Measurements from ENCODE around the gene UMODL1. TPM values are rescaled to one million over a fixed set of nuclear protein-coding genes. Genes with fewer than 3 reads are reported as not detected.

UMODL1 gene
- total and polyA plus RNA-seq, 9 donors: 0.01 to 2.2 (median 0.24) TPM; not detected in 5

DNA sequence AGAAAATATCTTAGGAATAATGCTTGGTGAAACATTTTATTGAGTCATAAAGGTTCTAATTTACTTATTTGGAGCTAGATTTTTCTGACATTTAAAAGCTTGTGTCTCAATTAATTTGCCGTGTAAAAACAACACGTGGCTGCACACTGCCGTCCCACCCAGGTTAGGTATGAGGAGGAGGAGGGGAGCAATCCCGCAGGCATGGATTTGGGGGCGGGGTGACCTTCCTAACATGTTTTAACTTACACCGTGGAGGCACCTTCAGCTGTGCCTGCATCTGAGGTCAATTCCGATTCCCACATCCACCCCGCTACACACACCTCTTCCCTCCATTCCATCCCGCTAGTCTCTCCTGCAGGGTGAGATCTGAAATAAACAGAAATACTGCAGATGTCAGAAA, 28.5 kb upstream of the UMODL1 start:
- no peaks in the 10 kb centered on the region for H3K27me3 ChIP-seq
- H3K4me1 ChIP-seq (ENCODE audit: insufficient read depth): peaks cover 10% of the 10 kb centered on the region
- DNase-seq: no peak
- 57 to 64% (median 60%) methylated on average over 9 of the region's 9 CpGs for WGBS, 3 donors
- H3K9me3 ChIP-seq: no peaks in the 10 kb centered on the region
- TF ChIP-seq EP300 (IDR thresholded peaks at IDR 0.05) (no peak), POLR2A (IDR thresholded peaks at IDR 0.05) (no peak)
- TF ChIP-seq, protein P1, sequence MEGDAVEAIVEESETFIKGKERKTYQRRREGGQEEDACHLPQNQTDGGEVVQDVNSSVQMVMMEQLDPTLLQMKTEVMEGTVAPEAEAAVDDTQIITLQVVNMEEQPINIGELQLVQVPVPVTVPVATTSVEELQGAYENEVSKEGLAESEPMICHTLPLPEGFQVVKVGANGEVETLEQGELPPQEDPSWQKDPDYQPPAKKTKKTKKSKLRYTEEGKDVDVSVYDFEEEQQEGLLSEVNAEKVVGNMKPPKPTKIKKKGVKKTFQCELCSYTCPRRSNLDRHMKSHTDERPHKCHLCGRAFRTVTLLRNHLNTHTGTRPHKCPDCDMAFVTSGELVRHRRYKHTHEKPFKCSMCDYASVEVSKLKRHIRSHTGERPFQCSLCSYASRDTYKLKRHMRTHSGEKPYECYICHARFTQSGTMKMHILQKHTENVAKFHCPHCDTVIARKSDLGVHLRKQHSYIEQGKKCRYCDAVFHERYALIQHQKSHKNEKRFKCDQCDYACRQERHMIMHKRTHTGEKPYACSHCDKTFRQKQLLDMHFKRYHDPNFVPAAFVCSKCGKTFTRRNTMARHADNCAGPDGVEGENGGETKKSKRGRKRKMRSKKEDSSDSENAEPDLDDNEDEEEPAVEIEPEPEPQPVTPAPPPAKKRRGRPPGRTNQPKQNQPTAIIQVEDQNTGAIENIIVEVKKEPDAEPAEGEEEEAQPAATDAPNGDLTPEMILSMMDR (IDR thresholded peaks at IDR 0.05): no peak
- H3K4me3 ChIP-seq: no peak overlapping the region
- intact Hi-C loops (cut with DNase I): no loop called here
- no peak overlapping the region for H3K27ac ChIP-seq
- H3K36me3 ChIP-seq: no peaks in the 10 kb centered on the region

DNA sequence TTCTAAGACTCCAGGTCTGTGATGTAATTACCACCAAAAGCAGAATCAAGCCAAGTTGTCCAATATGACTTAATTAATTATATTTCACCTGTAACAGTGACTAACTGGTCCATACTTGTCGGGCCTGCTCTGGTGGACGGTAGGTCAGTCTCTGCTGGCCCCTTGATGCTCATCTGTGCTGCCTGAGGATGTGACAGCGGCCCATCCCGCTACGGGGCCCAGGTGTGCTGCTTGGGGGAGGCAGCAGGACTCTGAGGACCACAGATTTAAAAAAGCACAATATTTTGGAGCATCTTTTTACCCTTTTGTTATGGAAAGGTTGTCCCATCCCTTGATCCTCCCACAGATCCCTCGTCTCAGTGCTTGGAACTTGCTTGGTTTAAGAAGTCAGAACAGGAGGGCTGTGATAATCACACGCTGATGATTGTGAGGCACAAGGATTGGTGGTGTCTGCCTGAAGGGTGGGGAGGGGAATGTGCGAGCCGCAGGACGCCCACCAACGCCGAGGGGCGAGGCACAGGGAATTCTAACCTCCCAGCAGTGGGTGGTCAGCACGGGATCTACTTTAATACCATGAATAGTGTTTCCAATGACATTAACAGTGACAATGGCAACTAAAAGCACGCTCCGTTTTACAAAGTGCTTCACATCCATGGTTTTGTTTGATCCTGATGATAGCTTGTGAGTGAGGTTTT, 27.8 kb upstream of the UMODL1 start:
- Histone ChIP-seq H3K36me3 (no peaks in the 10 kb centered on the region), H3K27me3 (no peaks in the 10 kb centered on the region), H3K27ac (no peak overlapping the region), H3K4me1 (ENCODE audit: insufficient read depth) (peaks cover 12% of the 10 kb centered on the region), H3K9me3 (no peaks in the 10 kb centered on the region), H3K4me3 (no peak overlapping the region)
- TF ChIP-seq, protein P1 (IDR thresholded peaks at IDR 0.05): no peak
- TF ChIP-seq EP300 (IDR thresholded peaks at IDR 0.05) (no peak), POLR2A (IDR thresholded peaks at IDR 0.05) (no peak)
- intact Hi-C loops (cut with DNase I): no loop called here
- DNase-seq: no peak
- WGBS, 3 donors: 84 to 86% (median 85%) methylated on average over 16 of the region's 16 CpGs

DNA sequence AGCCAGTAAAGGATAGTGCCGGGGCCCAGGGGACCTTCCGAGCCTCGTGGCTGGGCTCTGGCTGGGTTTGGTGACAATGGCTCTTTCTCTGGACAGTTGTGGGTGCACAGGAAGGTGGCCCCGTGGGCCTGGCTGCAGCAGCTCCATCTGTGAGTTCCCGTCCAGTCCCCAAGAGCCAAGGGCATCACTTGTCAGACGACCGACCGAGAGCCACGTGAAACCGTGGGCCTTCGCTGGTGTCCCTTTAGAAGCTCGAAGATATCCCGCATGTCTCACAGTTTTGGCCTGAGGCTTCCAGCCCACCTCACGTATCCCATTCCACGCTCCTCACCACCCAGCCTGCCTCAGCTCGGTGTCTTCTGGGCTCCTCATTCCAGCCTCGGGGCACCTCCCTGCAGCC, 27.2 kb upstream of the UMODL1 start:
- TF ChIP-seq EP300 (IDR thresholded peaks at IDR 0.05) (no peak), POLR2A (IDR thresholded peaks at IDR 0.05) (no peak)
- TF ChIP-seq, protein P1 (IDR thresholded peaks at IDR 0.05): no peak
- WGBS, 3 donors: 93 to 94% (median 94%) methylated on average over 17 of the region's 17 CpGs

DNA sequence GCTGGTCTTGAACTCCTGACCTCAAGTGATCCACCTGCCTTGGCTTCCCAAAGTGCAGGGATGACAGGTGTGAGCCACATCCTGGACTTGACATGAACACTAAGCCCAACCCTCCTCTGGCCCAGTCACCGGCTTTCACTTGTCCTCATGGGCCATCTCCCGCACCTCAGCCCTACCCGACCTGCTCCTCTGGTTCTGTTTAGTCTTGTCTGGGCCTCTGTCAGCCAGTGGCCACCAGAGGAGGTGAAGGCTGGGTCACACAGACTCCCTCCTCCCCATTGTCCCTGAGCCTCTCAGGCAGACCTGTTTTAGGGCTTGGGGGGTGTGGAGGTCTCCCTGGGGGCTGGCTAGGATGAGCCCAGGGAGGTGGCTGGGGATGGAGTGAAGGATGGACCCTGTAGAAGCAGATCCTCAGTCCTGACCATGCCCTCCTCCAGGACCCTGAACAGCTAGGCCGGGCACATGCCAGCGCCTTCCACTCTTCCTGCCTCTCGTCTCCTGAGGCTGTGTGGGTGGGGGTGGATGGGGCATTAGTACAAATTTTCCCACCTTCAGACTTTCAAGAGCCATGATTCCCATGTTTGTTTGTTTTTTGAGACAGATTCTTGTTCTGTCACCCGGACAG, 26.1 kb upstream of the UMODL1 start:
- no peaks in the 10 kb centered on the region for H3K9me3 ChIP-seq
- H3K4me3 ChIP-seq: no peak overlapping the region
- H3K36me3 ChIP-seq: no peaks in the 10 kb centered on the region
- intact Hi-C loops (cut with DNase I): no loop called here
- 90 to 96% (median 92%) methylated on average over 7 of the region's 7 CpGs for WGBS, 3 donors
- no peak for DNase-seq
- TF ChIP-seq EP300 (IDR thresholded peaks at IDR 0.05): no peak
- TF ChIP-seq, protein P1 (IDR thresholded peaks at IDR 0.05): no peak
- no peak for TF ChIP-seq POLR2A (IDR thresholded peaks at IDR 0.05)
- H3K4me1 ChIP-seq (ENCODE audit: insufficient read depth): peaks cover 9% of the 10 kb centered on the region
- no peaks in the 10 kb centered on the region for H3K27me3 ChIP-seq
- no peak overlapping the region for H3K27ac ChIP-seq

More for the DNA sequence above, 27.2 kb upstream of the UMODL1 start:
- Histone ChIP-seq H3K36me3 (no peaks in the 10 kb centered on the region), H3K9me3 (no peaks in the 10 kb centered on the region), H3K4me1 (ENCODE audit: insufficient read depth) (peaks cover 12% of the 10 kb centered on the region), H3K27me3 (no peaks in the 10 kb centered on the region), H3K4me3 (no peak overlapping the region), H3K27ac (no peak overlapping the region)
- intact Hi-C loops (cut with DNase I): no loop called here
- DNase-seq: no peak

Data from ovary (tissue), 9 donors.